ENCODE results near the gene GNAZ.

DNA sequence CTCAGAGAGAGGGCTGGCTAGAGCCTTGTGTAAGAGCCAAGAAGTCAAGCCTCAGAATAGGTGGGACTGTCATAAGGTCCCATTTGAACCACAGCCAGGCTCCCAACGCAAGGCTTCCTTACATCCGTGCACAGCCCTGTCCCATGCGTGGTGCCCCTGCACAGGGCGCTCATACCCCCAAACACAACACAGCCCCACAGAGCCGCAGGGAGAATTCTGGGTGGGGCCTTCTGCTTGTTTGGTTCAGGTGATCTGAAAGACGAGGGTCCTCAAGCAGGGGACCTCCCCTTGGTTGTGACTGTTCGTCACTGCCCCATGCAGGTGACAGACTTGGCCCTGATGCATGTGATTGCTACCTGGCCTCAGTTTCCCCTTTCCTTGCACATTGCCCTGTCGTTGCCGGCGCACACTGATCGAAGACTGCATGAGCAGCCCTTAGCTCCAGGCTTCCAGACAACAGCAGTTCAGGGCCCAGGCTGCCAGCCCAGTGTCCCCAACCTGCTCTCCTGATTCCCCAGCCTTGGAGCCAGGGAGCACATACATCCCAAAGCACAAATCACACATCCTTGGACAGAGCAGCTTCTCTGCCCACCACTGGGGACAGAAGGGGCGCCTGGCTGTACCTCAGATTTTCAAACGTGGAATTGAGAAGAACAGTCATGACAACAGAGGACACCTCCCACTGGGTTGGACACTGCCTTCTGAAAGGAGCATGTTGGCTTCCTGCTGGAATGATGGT, 22.1 kb downstream of the GNAZ start:
- TF ChIP-seq, protein P1, sequence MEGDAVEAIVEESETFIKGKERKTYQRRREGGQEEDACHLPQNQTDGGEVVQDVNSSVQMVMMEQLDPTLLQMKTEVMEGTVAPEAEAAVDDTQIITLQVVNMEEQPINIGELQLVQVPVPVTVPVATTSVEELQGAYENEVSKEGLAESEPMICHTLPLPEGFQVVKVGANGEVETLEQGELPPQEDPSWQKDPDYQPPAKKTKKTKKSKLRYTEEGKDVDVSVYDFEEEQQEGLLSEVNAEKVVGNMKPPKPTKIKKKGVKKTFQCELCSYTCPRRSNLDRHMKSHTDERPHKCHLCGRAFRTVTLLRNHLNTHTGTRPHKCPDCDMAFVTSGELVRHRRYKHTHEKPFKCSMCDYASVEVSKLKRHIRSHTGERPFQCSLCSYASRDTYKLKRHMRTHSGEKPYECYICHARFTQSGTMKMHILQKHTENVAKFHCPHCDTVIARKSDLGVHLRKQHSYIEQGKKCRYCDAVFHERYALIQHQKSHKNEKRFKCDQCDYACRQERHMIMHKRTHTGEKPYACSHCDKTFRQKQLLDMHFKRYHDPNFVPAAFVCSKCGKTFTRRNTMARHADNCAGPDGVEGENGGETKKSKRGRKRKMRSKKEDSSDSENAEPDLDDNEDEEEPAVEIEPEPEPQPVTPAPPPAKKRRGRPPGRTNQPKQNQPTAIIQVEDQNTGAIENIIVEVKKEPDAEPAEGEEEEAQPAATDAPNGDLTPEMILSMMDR (IDR thresholded peaks at IDR 0.05) = no peak
- no peak for TF ChIP-seq POLR2A (IDR thresholded peaks at IDR 0.05)

Data from transverse colon (tissue), 3 donors.